H1 (cell line): ENCODE measurements around the gene IP6K1. TPM values are rescaled to one million over a fixed set of nuclear protein-coding genes. Genes with fewer than 3 reads are reported as not detected.
A peak's percentile ranks its signal among the peaks of the same experiment; 100 is the strongest.

Experiments used
- CTCF ChIA-PET: fragments of 300-600 bp; sonication (Branson Sonifier 250); formaldehyde crosslinking; loops from one replicate; lab custom pipeline; 2021; ENCODE audit not compliant: partially characterized antibody; lab: Charles Lee
- POLR2A ChIA-PET: fragments of 300-600 bp; sonication (Branson Sonifier 250); formaldehyde crosslinking; loops from one replicate; lab custom pipeline; 2021; ENCODE audit warnings: inconsistent platforms; ENCODE audit not compliant: partially characterized antibody; lab: Charles Lee
- DNase-seq, 2 experiments: peaks; one replicate each; pipeline versions ENCODE4 v3.0.0 to v3.0.0-alpha.2; 2010 to 2022; ENCODE audit warnings: low spot score in 2 of 2, low read depth in 1 of 2, mixed read lengths in 1 of 2
- FAIRE-seq: peaks from 2 replicates; lab custom pipeline; 2011; peaks lifted over from hg19 to GRCh38; lab: Jason Lieb, UNC
- H2AFZ ChIP-seq: 2 replicates; pipeline ENCODE4 v1.8.1; 2012; ENCODE audit warnings: low read length, inconsistent platforms
- H2AK5ac ChIP-seq: 2 replicates; pipeline ENCODE4 v1.6.1; 2013; ENCODE audit warnings: low read depth, low read length
- H2BK120ac ChIP-seq: replicated peaks from 2 replicates; pipeline ENCODE3; 2013; ENCODE audit warnings: low read depth, low read length, inconsistent platforms
- H2BK12ac ChIP-seq: 2 replicates; pipeline ENCODE4 v1.6.1; 2013; ENCODE audit warnings: low read depth, low read length
- H2BK15ac ChIP-seq: 2 replicates; pipeline ENCODE4 v1.6.1; 2013; ENCODE audit warnings: low read length
- H2BK20ac ChIP-seq: 2 replicates; pipeline ENCODE4 v1.6.1; 2013; ENCODE audit warnings: low read length
- H2BK5ac ChIP-seq: 2 replicates; pipeline ENCODE4 v1.6.1; 2013; ENCODE audit warnings: low read depth, low read length
- H3K14ac ChIP-seq: 2 replicates; pipeline ENCODE4 v1.6.1; 2013; ENCODE audit warnings: inconsistent platforms; ENCODE audit not compliant: insufficient read length
- H3K18ac ChIP-seq: 2 replicates; pipeline ENCODE4 v1.6.1; 2013; ENCODE audit warnings: low read length; ENCODE audit errors: extremely low read depth
- H3K23ac ChIP-seq: 2 replicates; pipeline ENCODE4 v1.6.1; 2013; ENCODE audit warnings: inconsistent platforms; ENCODE audit not compliant: insufficient read length
- H3K23me2 ChIP-seq: 2 replicates; pipeline ENCODE4 v1.6.1; 2013; ENCODE audit warnings: low read depth, low read length
- H3K27ac ChIP-seq: 2 replicates; pipeline ENCODE4 v1.6.1; 2011; ENCODE audit warnings: low read depth, low read length, inconsistent platforms
- H3K27me3 ChIP-seq, 4 experiments: replicated peaks in 1 of 4; 1 replicate in 1 of 4; 2 replicates in 3 of 4; pipeline versions ENCODE4 v1.6.1 to v1.8.1; 2011 to 2013; ENCODE audit warnings: low read length in 3 of 4, mild to moderate bottlenecking in 3 of 4, inconsistent platforms in 2 of 4, mixed read lengths in 2 of 4, moderate library complexity in 1 of 4; ENCODE audit not compliant: control insufficient read depth in 3 of 4, insufficient read depth in 3 of 4; ENCODE audit errors: extremely low read depth in 1 of 4
- H3K36me3 ChIP-seq, 4 experiments: 2 replicates each; pipeline versions ENCODE4 v1.6.1 to v1.8.1; 2011 to 2013; ENCODE audit warnings: mild to moderate bottlenecking in 4 of 4, low read length in 3 of 4, moderate library complexity in 2 of 4, control low read depth in 1 of 4, inconsistent platforms in 1 of 4; ENCODE audit not compliant: insufficient read depth in 4 of 4, control insufficient read depth in 2 of 4
- H3K4ac ChIP-seq: replicated peaks from 2 replicates; pipeline ENCODE3; 2013; ENCODE audit warnings: low read length, low read depth, mixed read lengths, inconsistent platforms; ENCODE audit not compliant: insufficient read length
- H3K4me1 ChIP-seq, 4 experiments: replicated peaks in 1 of 4; 1 replicate in 1 of 4; 2 replicates in 3 of 4; pipeline versions ENCODE4 v1.6.1 to v1.8.1; 2011 to 2013; ENCODE audit warnings: low read length in 3 of 4, inconsistent platforms in 2 of 4, mixed read lengths in 1 of 4; ENCODE audit not compliant: insufficient read depth in 4 of 4, control insufficient read depth in 3 of 4
- H3K4me2 ChIP-seq, 2 experiments: 2 replicates each; pipeline versions ENCODE4 v1.6.1 to v1.8.1; 2011 to 2013; ENCODE audit warnings: low read depth in 2 of 2, low read length in 2 of 2, control low read depth in 1 of 2, inconsistent platforms in 1 of 2, mild to moderate bottlenecking in 1 of 2; ENCODE audit not compliant: insufficient read depth in 1 of 2
- H3K4me3 ChIP-seq, 4 experiments: fragments of 200-600, 300-600 bp in 1 of 4; sonication (generic), shearing (Covaris generic), sonication (Bioruptor Twin) in 1 of 4; 2 replicates each; pipeline versions ENCODE4 v1.5.1 to v1.8.1; 2011 to 2016; ENCODE audit warnings: low read length in 4 of 4, low read depth in 3 of 4, control low read depth in 2 of 4, inconsistent platforms in 2 of 4, mild to moderate bottlenecking in 2 of 4, mixed read lengths in 1 of 4, moderate library complexity in 1 of 4; ENCODE audit not compliant: insufficient read depth in 2 of 4; ENCODE audit errors: extremely low read depth in 1 of 4
- H3K56ac ChIP-seq: replicated peaks from 2 replicates; pipeline ENCODE3; 2013; ENCODE audit warnings: low read depth, mild to moderate bottlenecking, mixed read lengths, low read length, inconsistent platforms; ENCODE audit not compliant: insufficient read length
- H3K79me1 ChIP-seq: 2 replicates; pipeline ENCODE4 v1.6.1; 2013; ENCODE audit warnings: low read depth, low read length, control low read depth
- H3K79me2 ChIP-seq, 2 experiments: 2 replicates each; pipeline versions ENCODE4 v1.6.1 to v1.8.1; 2012 to 2013; ENCODE audit warnings: low read length in 2 of 2, mild to moderate bottlenecking in 2 of 2, inconsistent platforms in 1 of 2; ENCODE audit not compliant: insufficient read depth in 2 of 2, control insufficient read depth in 1 of 2
- H3K9ac ChIP-seq, 4 experiments: replicated peaks in 1 of 4; 1 replicate in 1 of 4; 2 replicates in 3 of 4; pipeline versions ENCODE4 v1.6.1 to v1.8.1; 2011 to 2013; ENCODE audit warnings: low read depth in 3 of 4, low read length in 3 of 4, control low read depth in 2 of 4, mild to moderate bottlenecking in 2 of 4, moderate library complexity in 2 of 4, inconsistent platforms in 1 of 4; ENCODE audit errors: extremely low read depth in 1 of 4
- H3K9me3 ChIP-seq, 2 experiments: 2 replicates each; pipeline versions ENCODE4 v1.6.1 to v1.8.1; 2012 to 2013; ENCODE audit warnings: mild to moderate bottlenecking in 2 of 2, moderate library complexity in 2 of 2, control low read depth in 1 of 2, inconsistent platforms in 1 of 2, low read depth in 1 of 2, low read length in 1 of 2, mixed read lengths in 1 of 2; ENCODE audit not compliant: insufficient read depth in 2 of 2
- H4K20me1 ChIP-seq, 2 experiments: replicated peaks in 1 of 2; 2 replicates each; pipeline versions ENCODE3 to v1.8.1; 2011 to 2013; ENCODE audit warnings: inconsistent platforms in 2 of 2, low read length in 2 of 2, mild to moderate bottlenecking in 1 of 2; ENCODE audit not compliant: insufficient read depth in 2 of 2, control insufficient read depth in 1 of 2
- H4K5ac ChIP-seq: 2 replicates; pipeline ENCODE4 v1.6.1; 2013; ENCODE audit warnings: low read length, low read depth, mixed read lengths, inconsistent platforms; ENCODE audit not compliant: insufficient read length
- H4K8ac ChIP-seq: 2 replicates; pipeline ENCODE4 v1.8.0; 2013; ENCODE audit warnings: mild to moderate bottlenecking, moderate library complexity, low read length, inconsistent platforms; ENCODE audit not compliant: insufficient read depth; ENCODE audit errors: extremely low read depth
- H4K91ac ChIP-seq: replicated peaks from 2 replicates; pipeline ENCODE3; 2013; ENCODE audit warnings: low read length, mixed read lengths, inconsistent platforms; ENCODE audit not compliant: insufficient read length
- POLR2AphosphoS5 ChIP-seq: IDR thresholded peaks from 2 replicates; pipeline ENCODE4 v1.6.1; 2011; ENCODE audit warnings: low read depth, low read length
- WGBS, 2 experiments: shearing (Covaris generic) in 1 of 2; methylation state at CpG; one replicate each; pipeline versions ENCODE4 v1.1.6 to v1.1.7; 2013 to 2015; ENCODE audit warnings: low lambda C conversion rate in 2 of 2, mixed read lengths in 2 of 2, inconsistent platforms in 1 of 2, low coverage in 1 of 2, missing lambda C conversion rate in 1 of 2; ENCODE audit not compliant: insufficient replicate concordance in 2 of 2, insufficient coverage in 1 of 2, insufficient read length in 1 of 2; ENCODE audit errors: extremely low coverage in 1 of 2, missing lambda C conversion rate in 1 of 2; 5-methylcytosine and 5-hydroxymethylcytosine counted together
- polyA plus RNA-seq, 7 experiments: library from polyadenylated mRNA; depleted of rRNA in 3 of 7; stranded (reverse) in 5 of 7; unstranded in 2 of 7; fragments of >200 nt in 5 of 7; fragments of 200-250 nt in 2 of 7; gene quantifications; 1 replicate in 5 of 7; 2 replicates in 1 of 7; 4 replicates in 1 of 7; pipeline versions ENCODE4 v1.2.1 to v1.2.3, GENCODE V29; 2011 to 2013; ENCODE audit warnings: missing spikeins in 2 of 7, mixed read lengths in 2 of 7
- total RNA-seq: library from RNA; stranded (reverse); fragmentation: NEBNext Ultra II Directional; extraction: Animal tissue kit (Norgen Biotek cat#: 25700); gene quantifications from 2 replicates; pipeline ENCODE4 v1.2.1, GENCODE V29; 2021
- TF ChIP-seq, protein P1 (sequence below), 3 experiments: IDR thresholded peaks; 1 replicate in 2 of 3; 2 replicates in 1 of 3; pipeline versions ENCODE4 v1.5.1 to v1.6.1; 2011; ENCODE audit warnings: low read length in 3 of 3, mild to moderate bottlenecking in 3 of 3, inconsistent platforms in 2 of 3, low read depth in 1 of 3, moderate library complexity in 1 of 3; ENCODE audit not compliant: insufficient read depth in 1 of 3; ENCODE audit errors: control extremely low read depth in 1 of 3

The IP6K1 gene
- total and polyA plus RNA-seq, 2 of the 8 experiments (the other 6 are each of a cell fraction or from before 2014, with no cell fraction given): 31.5 to 35.2 TPM

DNA sequence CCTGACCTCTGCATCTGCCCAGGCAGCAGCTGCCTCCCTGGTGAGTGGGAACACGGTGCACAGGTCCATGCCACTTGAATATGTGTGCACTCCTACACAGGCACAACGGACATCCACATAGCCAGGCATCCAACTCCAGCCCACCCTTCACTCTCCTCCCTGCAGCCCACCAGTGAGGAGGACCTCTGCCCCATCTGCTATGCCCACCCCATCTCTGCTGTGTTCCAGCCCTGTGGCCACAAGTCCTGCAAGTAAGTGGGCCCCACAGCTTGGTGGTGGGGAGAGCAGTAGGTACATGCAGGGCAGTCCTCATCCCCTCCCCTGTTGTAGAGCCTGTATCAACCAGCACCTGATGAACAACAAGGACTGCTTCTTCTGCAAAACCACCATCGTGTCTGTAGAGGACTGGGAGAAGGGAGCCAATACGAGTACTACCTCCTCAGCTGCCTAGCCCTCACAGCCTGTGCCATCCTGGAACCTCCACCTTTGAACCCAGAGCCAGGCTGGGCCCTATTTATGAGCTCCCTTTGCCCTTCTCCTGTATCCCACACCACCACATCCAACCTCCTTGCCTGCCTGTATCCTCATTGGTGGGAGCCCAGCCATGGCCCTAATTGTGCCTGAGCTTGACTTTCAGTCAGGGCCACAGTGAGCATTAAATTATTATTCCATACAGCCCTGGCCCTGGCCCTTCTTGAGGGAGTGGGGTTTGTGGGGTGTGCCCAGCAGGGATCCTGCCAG is 65.3 kb downstream of the IP6K1 start:
- Histone ChIP-seq H3K4me3 (no peak overlapping the region), H3K36me3 (peaks cover 6 to 13% (median 8%) of the 10 kb centered on the region in 4 experiments; a peak in 4 of 8 replicates), H3K27me3 (no peaks in the 10 kb centered on the region), H3K4me2 (no peak overlapping the region), H3K23ac (no peak overlapping the region), H3K27ac (no peak overlapping the region), H3K4ac (no peak overlapping the region), H2AK5ac (no peak overlapping the region), H3K18ac (no peak overlapping the region), H2BK12ac (no peak overlapping the region), H4K5ac (no peak overlapping the region), H3K56ac (no peak overlapping the region), H3K9ac (no peak overlapping the region), H2BK5ac (no peak overlapping the region), H2BK120ac (no peak overlapping the region), H2AFZ (no peak overlapping the region), H3K9me3 (no peaks in the 10 kb centered on the region), H4K20me1 (peaks cover 7 to 24% of the 10 kb centered on the region in 2 experiments), H3K79me1 (peaks cover 5% of the 10 kb centered on the region; the same call in 1 of the 2 replicates), H4K8ac (no peak overlapping the region), H2BK15ac (0 out of 2 replicates have a peak overlapping the region, but pooled peaks have one; percentile 18), H3K4me1 (peaks cover 0 to 27% (median 15%) of the 10 kb centered on the region in 4 experiments; a peak in 6 of 7 replicates), H2BK20ac (no peak overlapping the region), H3K23me2 (peaks cover 16% of the 10 kb centered on the region; the same call in 1 of the 2 replicates), H3K14ac (no peak overlapping the region), H4K91ac (no peak overlapping the region), H3K79me2 (peaks cover 0 to 8% of the 10 kb centered on the region in 2 experiments; a peak in 1 of 4 replicates)
- ChIA-PET CTCF (interaction anchor here (1.2 to 7.8 kb wide), 5 partner anchors 10 to 143 kb away, joined by 3 to 127 read pairs (median 5); partner anchors contain the start of gene INKA1), POLR2A (interaction anchor here (0.5 to 7.3 kb wide), 7 partner anchors 9 to 219 kb away, joined by 3 to 57 read pairs (median 3); partner anchors contain the start of gene RBM6)
- FAIRE-seq (no peak), DNase-seq (no peak)
- WGBS, 2 experiments: 95% methylated on average over 4 of the region's 4 CpGs; no CpG with 5 or more reads in 1 of the 2 experiments
- TF ChIP-seq POLR2AphosphoS5: peak; percentile 66
- TF ChIP-seq, protein P1, sequence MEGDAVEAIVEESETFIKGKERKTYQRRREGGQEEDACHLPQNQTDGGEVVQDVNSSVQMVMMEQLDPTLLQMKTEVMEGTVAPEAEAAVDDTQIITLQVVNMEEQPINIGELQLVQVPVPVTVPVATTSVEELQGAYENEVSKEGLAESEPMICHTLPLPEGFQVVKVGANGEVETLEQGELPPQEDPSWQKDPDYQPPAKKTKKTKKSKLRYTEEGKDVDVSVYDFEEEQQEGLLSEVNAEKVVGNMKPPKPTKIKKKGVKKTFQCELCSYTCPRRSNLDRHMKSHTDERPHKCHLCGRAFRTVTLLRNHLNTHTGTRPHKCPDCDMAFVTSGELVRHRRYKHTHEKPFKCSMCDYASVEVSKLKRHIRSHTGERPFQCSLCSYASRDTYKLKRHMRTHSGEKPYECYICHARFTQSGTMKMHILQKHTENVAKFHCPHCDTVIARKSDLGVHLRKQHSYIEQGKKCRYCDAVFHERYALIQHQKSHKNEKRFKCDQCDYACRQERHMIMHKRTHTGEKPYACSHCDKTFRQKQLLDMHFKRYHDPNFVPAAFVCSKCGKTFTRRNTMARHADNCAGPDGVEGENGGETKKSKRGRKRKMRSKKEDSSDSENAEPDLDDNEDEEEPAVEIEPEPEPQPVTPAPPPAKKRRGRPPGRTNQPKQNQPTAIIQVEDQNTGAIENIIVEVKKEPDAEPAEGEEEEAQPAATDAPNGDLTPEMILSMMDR (IDR thresholded peaks at IDR 0.05; ENCODE audit: control extremely low read depth in 1 of 3, insufficient read depth in 1 of 3, low read depth in 1 of 3, low read length in 3 of 3): no peak
